HG03521 (cell line): ENCODE measurements around the gene OCIAD1.
"Not testable (repeated sequence)": the region's sequence is repeated elsewhere in the genome, so short reads cannot be mapped to it uniquely, and the experiment has no call there.

ENCODE experiments used
- ATAC-seq: cut with Tn5 transposase; IDR thresholded peaks from one replicate; pipeline ENCODE4 v1.9.1; 2021; ENCODE audit warnings: mild to moderate bottlenecking, moderate library complexity; ENCODE audit not compliant: unreplicated experiment

Gene OCIAD1

DNA sequence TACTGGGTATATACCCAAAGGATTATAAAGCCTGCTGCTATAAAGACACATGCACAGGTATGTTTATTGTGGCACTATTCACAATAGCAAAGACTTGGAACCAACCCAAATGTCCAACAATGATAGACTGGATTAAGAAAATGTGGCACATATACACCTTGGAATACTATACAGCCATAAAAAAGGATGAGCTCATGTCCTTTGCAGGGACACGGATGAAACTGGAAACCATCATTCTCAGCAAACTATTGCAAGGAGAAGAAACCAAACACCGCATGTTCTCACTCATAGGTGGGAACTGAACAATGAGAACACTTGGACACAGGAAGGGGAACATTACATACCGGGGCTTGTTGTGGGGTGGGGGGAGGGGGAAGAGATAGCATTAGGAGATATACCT, 58.9 kb downstream of the OCIAD1 start:
- ATAC-seq, result not testable (repeated sequence)

DNA sequence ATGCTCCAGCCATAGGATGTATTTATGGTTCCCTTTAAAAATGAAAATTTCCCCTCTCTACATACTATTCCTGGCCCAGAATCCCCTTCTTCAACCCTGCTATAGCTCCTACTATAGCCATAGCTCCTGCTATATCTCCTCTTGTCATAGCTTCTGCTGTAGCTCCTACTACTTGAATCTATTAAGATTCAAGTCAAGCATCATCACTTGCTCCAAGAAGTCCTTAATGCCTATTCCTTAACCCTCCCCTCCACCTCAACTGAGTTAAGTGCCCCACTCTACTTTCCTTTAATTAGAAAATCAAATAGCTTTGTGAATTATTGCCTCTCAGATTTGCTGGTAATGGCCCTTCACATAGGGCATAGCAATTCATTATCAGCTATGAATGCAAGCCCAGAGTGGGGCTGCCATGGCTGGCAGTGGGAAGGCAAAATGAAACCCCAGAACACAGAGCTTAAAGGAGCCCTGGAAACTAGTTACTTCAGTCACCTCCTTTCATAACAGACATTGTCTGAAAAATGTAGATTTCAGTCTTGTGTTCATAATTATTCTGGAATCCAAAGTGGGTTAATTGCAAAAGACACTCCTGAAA, 60.2 kb downstream of the OCIAD1 start:
- no peak for ATAC-seq

DNA sequence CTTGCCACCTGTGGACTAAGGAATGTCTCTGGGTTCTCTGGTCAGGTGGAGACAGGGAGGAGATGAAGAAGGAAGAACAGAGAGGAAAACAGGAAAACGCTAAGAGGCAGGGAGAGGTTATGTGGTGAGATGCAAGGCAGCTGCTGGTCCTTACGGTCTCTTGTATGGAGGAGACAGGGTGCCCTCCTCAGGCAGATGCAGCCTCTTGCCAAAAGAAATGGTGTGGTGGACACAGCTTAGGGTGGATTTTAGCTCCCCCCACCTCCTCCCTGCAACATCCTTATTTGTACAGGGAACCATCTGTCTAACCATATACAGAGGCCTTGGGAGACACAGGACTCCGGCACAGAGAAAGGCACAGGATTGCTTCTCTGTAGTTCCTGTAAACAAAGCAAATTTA, 66.0 kb downstream of the OCIAD1 start:
- no peak for ATAC-seq

DNA sequence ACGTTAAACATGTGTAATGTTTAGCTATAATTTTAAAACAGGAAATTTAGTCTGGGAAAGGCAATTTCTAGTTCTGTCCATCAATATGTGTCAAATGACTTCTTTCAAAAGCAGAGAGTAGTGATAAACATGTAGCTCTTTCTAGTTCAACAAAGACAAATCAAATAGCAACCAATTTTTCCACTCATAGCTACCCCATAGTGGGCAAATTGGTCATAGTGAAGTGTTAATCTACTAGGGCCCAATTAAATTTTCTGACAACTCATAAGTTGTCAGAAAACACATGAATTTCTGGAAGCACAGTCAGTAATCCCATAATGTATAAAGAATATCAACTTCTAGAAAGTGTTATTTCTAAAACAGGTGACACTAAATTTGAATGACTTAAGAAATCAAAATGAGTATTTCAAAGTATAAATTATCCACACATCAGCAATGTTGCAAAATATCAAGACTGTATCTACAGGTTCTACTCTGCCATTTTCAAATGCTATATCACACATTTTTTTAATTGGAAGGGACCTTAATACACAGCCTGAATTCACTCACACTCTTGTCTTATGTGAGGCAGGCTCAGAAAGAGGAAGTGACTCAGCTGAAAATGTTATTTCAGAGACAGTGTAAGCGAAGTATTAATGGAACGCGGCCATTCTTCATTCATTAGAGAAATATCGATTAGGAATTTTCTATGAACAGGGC, 68.0 kb downstream of the OCIAD1 start:
- no peak for ATAC-seq

DNA sequence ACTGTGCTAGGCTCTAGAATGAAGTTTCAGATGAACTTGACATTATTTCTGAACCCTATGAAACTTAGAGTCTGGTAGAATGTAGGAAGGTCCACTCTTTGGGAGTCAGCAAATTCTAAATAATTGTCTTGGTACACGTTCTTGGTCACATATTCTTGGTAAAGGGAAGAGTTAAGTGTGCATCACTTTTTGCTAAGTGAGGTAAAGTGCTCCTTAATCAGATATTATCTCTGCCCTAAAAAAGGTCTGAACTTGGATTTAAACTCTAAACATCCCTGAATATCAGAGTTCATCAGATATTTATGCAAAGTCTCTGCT, 68.5 kb downstream of the OCIAD1 start:
- ATAC-seq, result no peak

DNA sequence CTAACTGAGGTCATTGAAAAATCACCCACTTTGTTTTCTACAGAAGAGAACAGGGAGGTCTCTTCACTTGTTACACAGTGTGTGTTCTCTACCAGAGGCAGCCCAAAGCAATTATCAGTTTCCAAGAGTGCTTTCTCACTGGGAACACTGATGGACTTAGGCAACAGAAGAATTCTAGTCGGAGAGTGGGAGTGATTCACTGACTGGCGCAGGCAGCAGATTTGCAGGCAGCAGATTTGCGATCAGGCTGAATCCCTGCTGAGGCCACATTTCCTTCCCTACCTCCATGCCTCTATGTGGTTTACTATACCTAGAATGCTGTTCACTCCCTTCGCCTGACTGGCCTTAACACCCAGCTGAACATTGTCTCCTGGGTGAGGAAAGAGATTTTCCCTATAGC, 69.1 kb downstream of the OCIAD1 start:
- ATAC-seq, result no peak

DNA sequence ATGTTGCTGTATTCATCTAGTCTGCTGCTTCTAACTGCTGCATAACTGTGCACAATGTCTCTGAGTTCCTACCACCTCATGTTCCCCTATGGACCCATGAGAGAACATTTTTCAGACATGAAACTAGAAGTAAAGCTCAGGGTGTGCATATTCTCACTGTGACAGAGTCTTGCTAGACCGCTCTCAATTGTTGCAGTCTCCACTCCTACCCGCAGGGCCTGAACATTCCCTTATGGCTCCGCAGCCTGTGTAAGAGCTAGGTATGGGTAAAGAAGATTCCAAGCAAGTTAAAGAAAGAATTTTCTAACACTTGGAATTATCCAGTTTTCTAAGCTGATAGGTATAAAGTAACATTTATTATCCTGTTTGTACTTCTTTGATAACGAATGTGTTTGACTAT, 70.3 kb downstream of the OCIAD1 start:
- ATAC-seq, result no peak

DNA sequence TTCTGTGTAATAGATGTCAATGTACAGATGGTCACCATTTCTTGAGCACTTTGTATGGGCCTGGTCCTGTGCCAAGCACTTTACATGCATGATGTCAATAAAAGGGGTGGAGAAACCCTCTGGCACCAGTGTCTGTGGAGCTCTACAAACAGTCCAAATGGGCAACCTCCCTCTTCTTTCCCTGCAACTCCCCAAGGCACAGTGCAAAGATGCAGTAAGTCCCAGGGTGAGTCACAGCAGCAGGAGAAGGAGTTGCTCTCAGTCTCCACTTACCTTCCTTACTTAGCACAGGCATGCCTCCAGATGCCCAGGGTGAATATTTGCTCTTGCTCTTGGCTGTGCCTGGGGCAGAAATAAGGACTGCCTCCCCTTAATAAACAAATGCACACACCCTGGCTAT, 71.4 kb downstream of the OCIAD1 start:
- no peak for ATAC-seq

DNA sequence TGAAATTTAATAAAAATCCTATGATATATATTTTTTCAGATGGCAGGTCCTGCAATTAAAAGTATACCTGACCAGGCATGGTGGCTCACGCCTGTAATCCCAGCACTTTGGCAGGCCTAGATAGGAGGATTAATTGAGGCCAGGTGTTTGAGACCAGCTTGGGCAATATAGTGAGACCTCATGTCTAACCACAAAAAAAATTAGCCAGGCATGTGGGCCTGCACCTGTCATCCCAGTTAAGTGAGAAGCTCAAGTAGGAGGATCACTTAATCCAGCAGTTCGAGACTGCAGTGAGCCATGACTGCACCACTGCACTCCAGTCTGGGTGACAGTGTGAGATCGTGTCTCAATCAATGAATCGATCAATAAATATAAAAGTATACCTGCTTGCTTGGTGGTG, 73.2 kb downstream of the OCIAD1 start:
- no peak for ATAC-seq

DNA sequence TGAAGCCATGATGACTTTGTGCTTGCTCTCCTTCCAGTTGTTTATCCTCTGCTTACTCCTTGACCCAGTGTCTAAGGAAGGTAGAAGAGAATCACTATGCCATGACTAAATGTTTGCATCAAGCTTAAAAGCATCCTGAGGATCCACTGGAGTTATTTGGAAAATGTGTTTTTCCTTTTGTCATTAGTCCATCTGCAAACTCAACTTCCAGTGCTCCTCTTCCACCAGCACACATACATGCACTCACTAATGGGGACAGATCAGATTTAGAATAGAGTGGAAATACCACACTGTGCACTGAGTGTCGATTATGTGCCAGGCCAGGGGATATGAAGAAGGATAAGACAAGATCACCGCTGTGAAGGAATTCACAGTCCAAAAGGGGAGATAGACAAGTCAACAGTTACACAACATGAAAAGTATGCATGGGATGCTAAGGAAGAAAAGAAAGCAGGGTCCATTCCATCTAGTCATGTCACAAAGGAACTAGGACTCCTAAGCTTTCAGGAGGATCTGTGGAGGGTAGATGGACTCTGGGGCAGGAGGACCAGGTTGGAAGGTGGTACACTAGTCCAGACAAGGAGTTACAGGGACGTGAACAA, 73.8 kb downstream of the OCIAD1 start:
- ATAC-seq, result no peak

DNA sequence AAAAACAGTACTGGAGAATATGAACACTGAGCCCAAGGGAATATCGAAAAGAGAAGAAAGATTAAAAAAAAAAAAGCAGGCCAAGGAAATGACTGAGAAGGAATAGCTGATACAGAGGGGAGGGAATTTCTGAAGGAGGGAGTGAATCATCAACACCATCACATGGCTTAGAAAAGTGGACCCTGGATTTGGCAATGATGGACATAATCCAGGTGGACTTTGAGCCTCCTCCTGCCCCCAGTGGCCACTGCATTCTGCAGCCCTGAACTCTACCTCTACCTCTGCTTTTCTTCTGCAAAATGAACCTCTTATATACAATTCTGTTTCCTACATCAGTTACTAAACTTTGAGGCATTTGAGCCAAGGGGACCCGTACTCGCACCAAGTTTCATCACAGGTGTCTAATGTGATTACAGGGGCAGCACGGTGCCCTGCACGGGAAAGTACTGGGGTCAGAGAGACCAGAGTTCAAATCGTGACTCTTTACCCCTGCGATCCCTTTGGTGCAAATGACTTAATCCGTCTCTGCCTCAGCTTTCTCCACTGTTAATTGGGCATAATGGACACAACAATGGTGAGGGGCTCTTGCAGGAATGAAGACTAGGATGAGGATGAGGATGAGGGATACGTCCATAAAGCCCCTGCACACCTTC, 74.6 kb downstream of the OCIAD1 start:
- no peak for ATAC-seq

DNA sequence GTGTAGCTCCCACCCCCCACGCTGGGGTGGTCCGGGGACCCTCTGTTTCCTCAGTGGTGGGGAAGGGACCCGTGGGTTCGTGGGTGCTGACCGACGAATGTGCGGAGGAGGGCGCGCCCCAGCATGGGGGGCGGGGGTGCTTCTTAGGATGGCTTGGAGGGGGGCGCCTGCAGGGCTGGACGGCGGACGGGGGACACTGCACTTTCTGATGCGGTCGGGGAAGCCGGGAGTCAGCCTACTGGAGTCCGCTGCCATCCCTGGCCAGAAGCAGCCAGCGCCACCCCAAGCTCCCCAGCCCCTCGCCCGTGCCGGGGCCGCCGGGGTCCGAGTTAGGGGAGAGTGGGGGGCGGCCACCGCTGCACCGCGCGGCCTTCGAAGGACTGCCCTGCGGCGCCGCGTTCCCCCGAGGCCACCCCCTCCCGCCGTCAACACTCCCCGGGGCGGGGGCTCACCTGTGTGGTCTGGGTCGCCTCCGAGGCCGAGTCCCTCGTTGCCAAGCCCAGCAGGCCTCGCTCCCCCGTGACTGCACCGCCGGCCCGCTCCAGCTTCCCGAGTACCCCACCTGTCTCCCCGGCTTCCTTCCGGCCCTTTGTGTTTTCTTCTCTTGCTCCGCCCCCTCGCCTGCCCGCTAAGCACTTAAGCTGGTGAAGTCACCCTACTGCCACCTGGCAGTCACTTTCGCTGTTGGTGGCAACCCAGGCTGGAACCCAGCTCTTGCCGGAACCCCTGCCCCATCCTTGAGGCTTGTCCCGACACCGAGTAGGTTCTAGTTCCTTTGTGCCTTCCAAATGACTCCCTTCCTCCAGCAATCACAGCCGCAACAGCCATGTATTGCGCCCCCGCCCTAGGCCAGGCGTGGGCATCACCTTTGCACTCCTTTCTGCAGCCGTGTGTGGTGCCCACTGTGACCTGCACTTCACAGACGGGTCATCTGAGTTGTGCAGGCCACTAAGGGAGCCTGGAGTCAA, 75.6 kb downstream of the OCIAD1 start, which contains the start of gene OCIAD2:
OCIAD2 (minus strand) TSS at position 569 of the 968 bp plus-strand sequence. CDS start 2,225 bp downstream, outside the sequence.
- ATAC-seq, result peak; percentile 87

DNA sequence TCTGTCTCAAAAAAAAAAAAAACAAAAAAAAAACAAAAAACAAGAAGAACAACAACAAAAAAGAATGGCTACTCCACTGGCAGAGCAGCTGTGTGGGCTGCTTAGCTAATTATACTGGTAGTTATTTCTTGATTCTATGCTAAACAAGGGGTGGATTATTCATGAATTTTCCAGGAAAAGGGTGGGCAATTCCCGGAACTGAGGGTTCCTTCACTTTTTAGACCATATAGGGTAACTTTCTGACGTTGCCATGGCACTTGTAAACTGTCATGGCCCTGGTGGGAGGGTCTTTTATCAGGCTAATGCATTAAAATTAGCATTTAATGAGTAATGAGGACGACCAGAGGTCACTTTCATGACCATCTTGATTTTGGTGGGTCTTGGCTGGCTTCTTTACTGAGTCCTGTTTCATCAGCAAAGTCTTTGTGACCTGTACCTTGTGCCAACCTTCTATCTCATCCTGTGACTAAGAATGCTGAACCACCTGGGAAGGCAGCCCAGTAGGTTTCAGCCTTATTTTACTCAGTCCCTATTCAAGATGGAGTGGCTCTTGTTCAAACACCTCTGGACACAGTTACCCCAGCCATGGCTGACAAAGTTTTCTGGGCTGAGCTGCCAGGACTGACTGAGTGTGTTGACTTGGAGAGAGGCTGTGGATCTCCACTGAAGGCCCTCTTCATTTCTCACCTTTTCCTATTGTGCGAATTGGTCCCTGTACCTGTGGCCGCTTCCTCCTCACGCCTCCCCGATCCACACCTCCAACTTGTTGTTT, 77.0 kb downstream of the OCIAD1 start:
- no peak for ATAC-seq

DNA sequence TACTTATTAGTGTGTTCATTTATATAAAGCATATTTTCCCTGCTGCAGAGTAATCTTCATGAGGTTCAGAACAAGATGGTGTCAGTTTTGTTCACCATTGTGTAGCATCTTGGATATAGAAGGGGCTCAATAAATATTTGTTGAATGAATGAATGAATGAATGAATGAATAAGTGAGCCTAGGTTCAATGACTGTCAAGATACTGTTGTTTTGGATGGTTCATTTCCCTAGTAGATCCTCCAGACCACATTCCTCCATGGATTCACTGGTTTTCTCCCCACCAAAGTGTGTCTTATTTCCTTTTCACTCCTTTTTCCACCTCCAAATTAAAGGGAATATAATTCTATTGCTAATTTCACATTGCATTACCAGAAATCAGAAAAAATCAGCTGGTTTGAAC, 77.8 kb downstream of the OCIAD1 start:
- no peak for ATAC-seq

DNA sequence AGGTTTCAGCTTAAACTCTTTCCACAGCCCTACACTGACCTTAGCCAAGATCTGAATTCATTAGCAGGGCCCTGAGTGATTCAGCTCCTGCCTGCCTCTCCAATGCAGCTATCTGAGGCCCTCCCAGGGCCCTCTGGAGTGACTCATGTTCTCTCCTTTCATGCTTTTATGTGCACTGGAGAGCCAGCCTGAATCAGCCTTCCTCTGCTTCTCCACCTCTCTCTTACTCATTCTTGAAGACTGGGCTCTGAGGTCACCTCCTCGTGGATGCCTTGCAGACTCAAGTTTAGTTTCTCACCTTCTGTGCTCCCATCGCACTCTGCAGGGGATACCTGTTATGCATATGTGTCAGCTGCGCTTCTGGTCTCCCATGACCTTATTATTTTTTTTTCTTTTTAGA, 78.8 kb downstream of the OCIAD1 start:
- ATAC-seq, result no peak

DNA sequence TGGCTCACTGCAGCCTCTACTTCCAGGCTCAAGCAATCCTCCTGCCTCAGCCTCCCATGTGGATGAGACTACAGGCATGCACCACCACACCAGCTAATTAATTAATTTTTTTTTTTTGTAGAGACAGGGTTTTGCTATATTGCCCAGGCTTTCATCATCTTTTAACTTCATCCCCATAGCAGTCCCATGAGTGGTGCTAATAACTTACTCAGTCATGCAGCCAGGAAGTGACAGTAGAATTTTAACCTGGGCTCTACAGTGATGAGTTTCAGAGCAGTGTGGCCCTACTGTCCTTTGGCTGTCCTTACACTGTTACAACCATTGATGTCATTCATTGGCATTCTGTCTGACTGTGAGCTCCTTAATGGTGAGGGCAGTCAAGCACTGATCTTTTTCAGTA, 79.6 kb downstream of the OCIAD1 start:
- no peak for ATAC-seq
